GM12872 (cell line): ENCODE data around the gene ZGRF1.

Experiments used
- CTCF ChIP-seq: IDR thresholded peaks from 3 replicates; pipeline ENCODE4 v1.5.1; 2011; ENCODE audit warnings: low read depth, mild to moderate bottlenecking, low read length, moderate library complexity; ENCODE audit not compliant: insufficient read depth

ZGRF1 gene

GRCh38 chr4:112591593-112591992, 45.1 kb downstream of the ZGRF1 start:
- no peak for TF ChIP-seq CTCF

- no peak for TF ChIP-seq CTCF
Observed at GRCh38 chr4:112589206-112589605, 47.5 kb downstream of the ZGRF1 start.

- no peak for TF ChIP-seq CTCF
Observed at GRCh38 chr4:112585977-112586736, 50.6 kb downstream of the ZGRF1 start.

GRCh38 chr4:112567536-112567935, 69.2 kb downstream of the ZGRF1 start:
- no peak for TF ChIP-seq CTCF

GRCh38 chr4:112564706-112565270, 71.9 kb downstream of the ZGRF1 start:
- 0 out of 3 replicates have a peak, but pooled peaks have one; percentile 7 for TF ChIP-seq CTCF

- no peak for TF ChIP-seq CTCF
Observed at GRCh38 chr4:112563431-112564200, 73.1 kb downstream of the ZGRF1 start.

GRCh38 chr4:112562254-112562879, 74.3 kb downstream of the ZGRF1 start:
- no peak for TF ChIP-seq CTCF
